HG03520 (cell line): ENCODE measurements around the gene UTP25.
A peak's percentile ranks its signal among the peaks of the same experiment; 100 is the strongest.
"Not testable (repeated sequence)": the region's sequence is repeated elsewhere in the genome, so short reads cannot be mapped to it uniquely, and the experiment has no call there.

Experiments
- ATAC-seq: cut with Tn5 transposase; IDR thresholded peaks from one replicate; pipeline ENCODE4 v1.9.1; 2021; ENCODE audit warnings: mild to moderate bottlenecking, moderate library complexity; ENCODE audit not compliant: unreplicated experiment

UTP25 gene

GRCh38 chr1:209871006-209871405, 43.2 kb downstream of the UTP25 start:
- ATAC-seq: no peak

DNA sequence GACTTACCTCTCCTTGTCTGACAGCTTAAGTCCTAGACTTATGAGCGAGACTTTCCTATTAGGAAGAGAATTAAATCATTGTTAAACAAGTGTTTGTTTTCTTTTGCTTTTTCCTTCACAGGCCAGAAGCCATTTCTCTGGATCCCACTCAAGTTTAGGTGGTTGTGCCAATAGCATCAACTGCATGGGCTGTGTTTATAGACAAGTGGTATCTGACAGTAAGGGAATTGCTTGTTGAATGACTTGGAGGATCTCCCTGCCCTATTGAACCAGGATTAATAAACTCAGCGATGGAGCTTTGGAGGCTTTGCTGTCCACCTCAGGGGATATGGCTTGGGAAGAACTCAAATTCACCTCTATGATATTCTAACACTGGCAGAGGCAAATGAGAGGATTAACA, 43.7 kb downstream of the UTP25 start:
- ATAC-seq: no peak

DNA sequence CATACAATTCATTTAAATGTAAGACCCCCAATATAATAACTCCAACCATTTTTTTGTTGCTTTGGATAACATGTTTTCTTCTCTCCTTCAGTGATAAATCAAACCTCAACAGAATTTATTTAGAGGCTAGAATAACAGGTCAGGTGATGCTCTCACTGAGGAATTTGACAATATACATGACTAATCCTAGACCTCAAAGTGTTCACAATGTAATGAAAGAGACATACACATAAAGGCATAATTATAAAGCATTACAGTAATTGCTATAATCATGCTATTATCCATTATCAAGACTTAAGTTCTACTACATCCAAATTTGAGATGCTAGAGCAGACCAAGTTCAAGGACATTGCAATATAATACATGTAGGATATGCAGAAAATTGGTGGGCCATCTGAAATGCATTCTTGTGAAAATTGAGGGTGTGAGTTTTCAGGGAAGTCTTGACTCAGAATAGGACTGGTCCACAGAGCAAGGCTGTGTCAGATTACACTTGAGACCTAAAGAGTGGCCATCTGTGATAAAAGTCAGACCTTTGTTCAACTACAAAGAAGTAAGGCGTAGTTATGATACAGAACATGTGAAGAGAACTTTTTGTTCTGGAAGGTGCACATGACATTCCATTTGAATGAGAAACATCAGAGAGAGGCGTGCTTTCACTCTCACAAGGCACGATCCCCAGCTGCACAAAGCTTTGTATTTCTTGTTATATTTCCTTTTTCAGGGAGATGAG, 45.5 kb downstream of the UTP25 start:
- ATAC-seq: no peak

GRCh38 chr1:209875515-209875914, 47.7 kb downstream of the UTP25 start:
- ATAC-seq: no peak

DNA sequence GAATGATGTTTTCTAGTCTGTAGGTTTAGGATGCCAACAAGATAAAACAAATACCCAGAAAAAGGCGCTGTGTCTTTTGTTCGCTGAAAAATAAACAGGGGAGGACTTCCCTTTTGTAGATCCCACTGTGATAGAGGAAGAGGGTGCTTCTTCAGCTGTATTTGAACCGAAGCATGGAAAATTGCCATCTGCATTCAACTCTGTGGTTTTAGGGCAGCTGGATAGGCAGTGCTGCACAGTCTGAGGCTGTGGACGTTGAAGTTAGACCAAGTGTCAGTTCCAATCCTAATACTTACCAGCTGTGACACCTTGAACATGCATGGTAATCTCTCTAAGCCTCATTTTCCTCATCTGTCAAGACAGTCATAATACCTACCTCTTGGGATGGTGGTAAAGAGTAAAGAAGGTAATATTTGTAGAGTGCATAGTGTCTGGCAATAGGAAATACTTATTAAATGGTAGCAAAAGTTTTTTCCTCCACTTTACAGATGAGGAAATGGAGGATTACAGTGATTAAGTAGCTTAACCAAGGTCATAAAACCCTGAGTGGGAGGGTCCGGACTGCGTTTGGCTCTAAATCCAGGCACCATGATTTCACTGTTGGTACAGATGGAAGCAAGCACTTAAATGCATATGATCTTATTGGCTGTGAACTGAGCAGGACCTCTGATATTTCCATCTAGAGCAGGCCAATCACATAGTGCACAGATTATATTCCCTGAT, 48.5 kb downstream of the UTP25 start:
- ATAC-seq: no peak

GRCh38 chr1:209877087-209877764, 49.5 kb downstream of the UTP25 start:
- no peak for ATAC-seq

DNA sequence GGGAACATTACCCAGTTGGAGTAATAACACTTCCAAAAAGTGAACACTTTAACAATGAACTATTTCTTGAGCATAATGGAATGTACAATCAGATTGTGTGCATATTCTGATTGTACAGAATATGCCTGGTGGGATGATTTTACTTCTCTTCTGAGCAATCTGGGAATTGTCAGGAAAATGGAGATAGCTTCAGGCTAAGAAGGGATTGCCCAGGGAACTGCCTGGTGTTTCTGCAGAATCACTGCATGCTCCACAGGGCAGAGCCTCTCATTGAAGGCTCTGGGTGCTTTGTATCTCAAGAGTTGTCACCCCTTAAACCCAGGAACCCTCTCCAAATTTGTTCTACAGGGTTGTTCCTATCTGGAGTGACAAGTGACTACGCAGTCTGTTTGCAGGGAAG, 51.2 kb downstream of the UTP25 start:
- no peak for ATAC-seq

DNA sequence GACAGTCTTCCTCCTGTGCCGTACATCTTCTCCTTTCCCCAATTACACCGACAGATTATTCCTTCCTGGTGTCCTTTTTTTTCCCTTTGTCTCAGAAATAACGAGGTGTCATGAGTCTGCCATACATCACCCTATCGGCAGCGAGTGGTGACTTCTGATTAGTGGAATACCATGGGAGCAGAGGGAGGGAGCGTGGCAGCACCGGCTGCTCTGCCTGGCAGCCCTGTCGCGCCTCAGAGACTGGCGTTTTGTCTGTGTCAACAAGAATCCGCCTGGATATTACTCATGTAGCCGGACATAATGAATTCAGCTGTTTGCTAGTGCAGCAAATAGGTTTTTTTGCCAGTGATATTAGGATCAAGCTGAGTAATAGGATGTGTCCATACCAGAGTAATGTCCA, 51.8 kb downstream of the UTP25 start:
- no peak for ATAC-seq

GRCh38 chr1:209880031-209880430, 52.3 kb downstream of the UTP25 start:
- ATAC-seq: no peak

GRCh38 chr1:209881619-209882018, 53.8 kb downstream of the UTP25 start:
- ATAC-seq: no peak

- ATAC-seq: no peak
These were observed 54.5 kb downstream of the UTP25 start for GRCh38 chr1:209882286-209882685.

DNA sequence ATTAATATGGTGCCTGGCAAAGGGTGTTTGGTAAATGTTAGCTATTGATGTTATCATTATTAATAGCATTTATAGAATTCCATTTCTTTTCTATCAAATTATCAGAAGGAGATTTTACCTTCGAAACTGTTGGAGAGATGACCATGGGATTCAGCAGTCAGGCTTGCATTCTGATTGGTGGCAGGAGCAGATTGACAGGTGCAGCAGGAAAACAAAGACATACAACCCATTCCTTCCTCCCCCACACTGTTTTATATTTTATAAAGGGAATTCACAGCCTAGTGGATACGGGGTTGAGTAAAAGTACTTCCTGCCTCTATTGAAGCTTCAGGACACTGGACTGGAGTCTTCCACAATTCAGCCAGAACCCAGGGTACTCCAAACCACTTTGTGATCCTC, 55.2 kb downstream of the UTP25 start:
- ATAC-seq: no peak

DNA sequence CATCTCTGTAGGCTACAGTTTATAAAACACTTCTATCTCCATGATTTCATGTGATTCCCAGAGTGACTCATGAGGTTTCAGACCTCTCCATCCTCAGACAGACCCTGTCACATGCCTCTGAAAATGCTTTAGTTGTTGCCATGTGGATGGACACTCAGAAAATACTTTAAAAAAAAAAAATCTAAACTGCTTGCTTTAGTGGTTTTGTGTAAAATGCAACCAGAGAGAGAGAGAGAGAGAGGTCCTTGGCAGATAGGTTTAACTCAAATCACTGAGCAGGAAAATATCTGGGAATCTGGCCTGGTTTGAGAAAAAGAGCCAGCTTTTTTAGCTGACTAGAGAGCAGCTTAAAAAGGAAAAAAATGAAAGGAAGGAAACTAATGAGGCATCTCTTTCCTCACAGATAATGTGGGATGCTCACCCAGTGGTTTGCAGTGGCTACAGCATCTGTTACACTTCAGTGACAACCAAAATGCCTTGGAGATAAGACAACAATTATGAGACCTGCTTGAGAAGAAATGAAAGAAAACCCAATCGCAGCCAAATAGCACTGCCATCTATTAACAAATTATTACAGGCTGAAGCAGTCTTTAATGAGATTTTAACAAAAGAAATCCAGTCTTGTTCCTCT, 55.7 kb downstream of the UTP25 start:
- no peak for ATAC-seq

DNA sequence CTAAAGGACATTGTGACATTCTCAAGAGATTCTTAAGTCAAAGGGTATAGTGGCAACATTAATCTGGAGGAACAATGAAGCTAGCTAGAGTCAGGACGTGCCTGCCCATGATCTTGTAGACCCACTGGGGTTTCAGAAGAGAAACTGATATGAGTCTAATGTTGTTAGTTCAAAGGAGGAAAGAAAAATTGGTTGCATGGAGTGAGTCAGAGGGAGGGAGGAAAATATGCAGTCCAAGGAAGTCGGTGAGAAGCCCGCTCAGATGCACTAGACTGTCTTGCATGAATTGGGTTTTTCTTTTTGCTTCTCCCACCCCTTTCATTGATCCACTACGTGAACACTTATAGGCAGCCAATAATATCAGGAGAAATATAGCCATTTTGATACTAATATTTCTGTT, 56.5 kb downstream of the UTP25 start:
- ATAC-seq: no peak

- ATAC-seq: peak; percentile 81
These were observed 56.9 kb downstream of the UTP25 start for GRCh38 chr1:209884665-209885117.

DNA sequence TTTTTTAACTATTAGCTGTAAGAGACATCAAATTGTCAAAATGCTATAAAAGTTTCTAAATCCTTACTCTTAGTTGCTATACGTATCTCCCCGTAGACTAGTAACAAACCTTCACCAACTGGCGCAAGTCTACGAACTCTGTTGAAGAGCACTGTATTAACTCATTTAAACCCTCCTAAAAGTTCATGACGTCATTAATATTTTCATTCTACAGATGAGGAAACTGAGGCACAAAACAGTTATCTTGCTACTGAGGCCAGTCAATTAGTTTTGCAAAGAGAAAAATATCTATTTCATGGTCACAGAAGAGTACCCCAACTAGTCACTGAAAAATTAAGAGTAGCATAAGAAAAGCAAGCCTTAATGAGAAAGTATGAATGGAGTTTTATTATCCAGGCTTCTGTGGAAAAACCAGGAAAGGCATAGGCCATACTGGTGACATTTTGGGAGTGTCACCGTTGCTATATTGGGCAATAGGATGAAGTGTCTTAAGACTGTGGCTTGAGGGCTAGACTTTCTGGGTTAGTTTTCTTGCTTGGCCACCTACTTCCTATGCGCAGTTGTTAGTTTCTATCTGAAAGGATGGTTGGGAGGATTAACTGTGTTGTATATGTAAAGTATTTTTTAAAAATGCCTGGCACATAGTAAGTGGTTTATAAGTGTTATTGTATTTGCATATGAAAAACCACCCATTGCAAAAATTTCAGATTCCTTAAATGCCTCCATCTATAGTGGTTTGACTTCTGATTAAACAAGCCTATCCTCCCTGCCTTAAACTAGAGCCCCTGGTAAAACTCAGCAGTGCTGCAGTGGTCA, 57.8 kb downstream of the UTP25 start:
- no peak for ATAC-seq

- no peak for ATAC-seq
These were observed 58.4 kb downstream of the UTP25 start for GRCh38 chr1:209886219-209886536.

- ATAC-seq: not testable (repeated sequence)
These were observed 60.7 kb downstream of the UTP25 start for GRCh38 chr1:209888291-209889076.

- no peak for ATAC-seq
These were observed 61.3 kb downstream of the UTP25 start for GRCh38 chr1:209889077-209889418.
